Daoy (cell line): ENCODE data around the gene KMT2E. TPM values are rescaled to one million over a fixed set of nuclear protein-coding genes. Genes with fewer than 3 reads are reported as not detected.

Experiments
- DNase-seq: peaks from one replicate; pipeline ENCODE4 v3.0.0-alpha.2; 2015; ENCODE audit warnings: low read depth
- total RNA-seq: library from RNA; depleted of rRNA; stranded (reverse); fragments of >200 nt; shearing (Covaris generic); gene quantifications from 2 replicates; pipeline ENCODE4 v1.2.3, GENCODE V29; 2014

The KMT2E gene
- total RNA-seq, 1 experiment from 2014 or later: 36.7 TPM

DNA sequence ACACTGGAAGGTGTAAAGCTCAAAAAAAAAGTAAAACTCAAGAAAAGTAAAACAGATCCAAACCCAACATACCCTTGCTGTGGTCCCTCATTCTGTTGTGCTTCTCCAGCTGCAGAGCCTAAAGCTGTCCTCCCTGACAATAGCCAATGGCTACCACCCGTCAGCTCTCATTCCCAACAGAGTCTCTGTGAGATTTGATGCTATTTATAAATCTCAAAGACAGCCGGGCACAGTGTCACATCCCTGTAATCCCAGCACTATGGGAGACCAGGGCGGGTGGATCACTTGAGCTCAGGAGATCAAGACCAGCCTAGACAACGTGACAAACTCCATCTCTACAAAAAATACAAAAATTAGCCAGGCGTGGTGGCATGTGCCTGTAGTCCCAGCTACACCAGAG, 116.0 kb downstream of the KMT2E start:
- DNase-seq: no peak

- DNase-seq: no peak
Observed at GRCh38 chr7:105130580-105130979, 116.6 kb downstream of the KMT2E start.

DNA sequence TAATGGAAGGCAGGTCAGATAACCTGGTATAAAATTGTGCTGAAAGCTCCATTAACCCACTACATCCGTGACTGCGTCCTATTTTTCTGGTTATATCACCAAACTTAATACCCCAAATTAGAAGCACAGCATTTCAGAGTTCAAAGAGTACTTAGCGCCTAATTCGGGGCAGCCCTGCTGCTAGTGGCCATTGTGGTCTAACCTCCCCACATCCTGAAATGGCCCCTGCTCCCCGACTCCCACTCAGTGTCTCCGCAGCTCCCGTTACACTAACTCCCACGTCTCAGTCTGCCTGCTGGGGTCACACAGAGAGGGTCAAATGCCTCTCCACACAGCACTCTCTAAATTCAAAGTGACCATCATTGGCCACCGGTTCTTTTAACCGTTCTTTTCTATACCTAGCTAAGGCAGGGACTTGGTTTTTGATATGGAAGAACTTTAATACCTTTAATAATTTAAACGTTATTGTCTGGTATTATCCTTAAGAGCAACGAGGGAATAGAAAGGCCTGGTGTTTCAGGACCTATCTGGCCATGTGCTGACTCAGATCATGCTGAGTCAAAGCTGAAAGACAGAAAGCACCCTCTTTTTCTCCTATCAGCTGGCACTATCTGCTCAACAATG, 117.1 kb downstream of the KMT2E start:
- no peak for DNase-seq

DNA sequence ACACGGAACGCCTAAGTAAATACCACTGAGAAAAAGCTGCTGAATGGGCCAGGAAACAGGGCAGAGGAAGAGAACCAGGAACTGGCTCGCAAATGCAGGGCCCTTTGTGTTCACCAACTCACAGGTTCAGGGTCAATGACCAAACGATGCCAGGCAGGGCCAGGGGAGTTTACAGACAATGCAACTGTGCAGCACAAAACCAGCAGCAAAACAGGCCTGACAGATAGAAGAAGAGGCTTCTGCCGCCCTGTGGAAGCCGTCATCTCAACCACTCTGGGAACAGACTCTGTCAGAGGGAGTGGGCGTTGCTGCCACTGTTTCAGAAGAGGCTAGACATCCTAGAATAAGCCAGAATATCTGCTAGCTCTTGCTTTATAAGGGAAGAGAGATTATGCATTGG, 117.9 kb downstream of the KMT2E start:
- DNase-seq: no peak

- no peak for DNase-seq
Observed at GRCh38 chr7:105132335-105132734, 118.3 kb downstream of the KMT2E start.

DNA sequence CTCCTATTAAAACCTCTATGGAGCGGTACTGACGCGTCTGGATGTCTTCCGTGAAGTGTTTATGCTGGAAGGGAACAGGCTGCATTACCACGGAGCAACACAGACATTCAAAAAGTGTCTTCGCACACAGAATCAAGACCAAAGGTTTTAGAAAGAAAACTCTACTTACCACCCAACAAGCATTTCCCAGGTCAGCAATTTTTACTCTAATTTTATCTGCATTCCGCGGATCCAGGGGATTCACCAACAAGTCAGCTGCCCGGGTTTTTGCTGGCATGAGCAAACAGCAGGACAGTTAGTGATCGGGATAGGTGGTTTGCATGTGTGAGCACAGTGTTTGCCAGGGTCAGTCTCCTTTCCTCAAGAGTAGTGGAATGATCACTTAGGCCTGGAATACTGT, 118.8 kb downstream of the KMT2E start:
- DNase-seq: no peak

DNA sequence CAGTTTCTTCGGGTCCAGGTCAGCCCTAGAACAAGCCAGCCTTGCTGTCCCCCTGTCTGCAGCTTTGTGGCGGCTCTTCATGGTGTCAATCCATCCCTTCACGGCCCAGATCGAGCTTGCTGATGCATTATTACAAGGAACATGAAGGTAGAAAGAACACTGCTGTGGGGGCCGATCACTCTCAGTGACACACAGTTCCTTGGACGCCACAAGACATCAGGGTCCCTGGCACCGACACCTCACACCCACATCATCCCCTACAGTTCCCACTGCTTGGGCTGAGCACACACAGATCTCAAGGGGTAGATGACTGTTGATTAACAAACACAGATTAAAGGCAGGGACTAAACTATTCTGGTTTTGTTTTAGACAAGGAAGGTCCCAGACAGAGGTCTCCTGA, 119.4 kb downstream of the KMT2E start:
- no peak for DNase-seq

DNA sequence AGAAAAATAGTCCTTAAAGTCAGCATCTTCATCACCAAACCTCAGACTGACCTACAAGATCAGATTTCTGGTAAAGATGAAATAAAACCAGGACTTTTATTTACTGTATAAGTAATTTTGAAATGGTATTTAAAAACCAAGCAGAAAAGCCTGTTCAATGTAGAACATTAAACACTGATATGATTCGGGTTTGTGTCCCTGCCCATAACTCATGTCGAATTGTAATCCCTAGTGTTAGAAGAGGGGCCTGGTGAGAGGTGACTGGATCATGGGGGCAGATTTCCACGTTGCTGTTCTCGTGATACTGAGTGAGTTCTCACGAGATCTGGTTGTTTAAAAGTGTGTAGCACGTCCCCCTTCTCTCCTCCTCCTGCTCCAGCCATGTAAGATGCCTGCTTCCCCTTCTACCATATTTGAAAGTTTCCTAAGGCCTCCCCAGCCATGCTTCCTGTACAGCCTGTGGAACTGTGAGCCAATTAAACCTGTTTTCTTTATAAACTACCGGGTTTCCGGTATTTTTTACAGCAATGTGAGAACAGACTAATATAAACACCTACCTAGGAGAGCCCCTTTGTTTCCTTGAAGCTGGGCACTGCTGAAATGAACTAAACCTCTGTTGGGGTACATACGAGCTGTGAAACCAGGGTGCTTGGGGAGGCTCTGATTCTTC, 120.1 kb downstream of the KMT2E start:
- no peak for DNase-seq

DNA sequence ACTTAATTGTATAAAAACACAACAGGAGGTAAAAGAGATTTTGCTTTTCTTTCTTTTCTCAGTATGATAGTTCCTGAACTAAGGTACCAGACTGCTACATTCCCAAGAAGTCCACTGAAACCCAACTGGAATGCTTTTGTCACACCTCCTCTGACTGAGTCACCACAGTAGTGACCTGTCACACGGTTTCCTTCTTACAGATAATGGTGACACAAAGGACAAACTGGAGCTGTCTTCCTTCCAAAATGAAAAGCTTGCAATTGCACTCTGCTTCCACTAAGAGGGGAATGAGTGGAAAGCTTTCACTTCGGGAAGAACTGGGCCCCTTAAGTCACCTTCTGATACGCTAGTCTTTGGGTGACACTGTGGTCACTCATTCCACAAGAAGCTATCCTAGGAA, 122.2 kb downstream of the KMT2E start:
- peak; percentile 34 for DNase-seq

DNA sequence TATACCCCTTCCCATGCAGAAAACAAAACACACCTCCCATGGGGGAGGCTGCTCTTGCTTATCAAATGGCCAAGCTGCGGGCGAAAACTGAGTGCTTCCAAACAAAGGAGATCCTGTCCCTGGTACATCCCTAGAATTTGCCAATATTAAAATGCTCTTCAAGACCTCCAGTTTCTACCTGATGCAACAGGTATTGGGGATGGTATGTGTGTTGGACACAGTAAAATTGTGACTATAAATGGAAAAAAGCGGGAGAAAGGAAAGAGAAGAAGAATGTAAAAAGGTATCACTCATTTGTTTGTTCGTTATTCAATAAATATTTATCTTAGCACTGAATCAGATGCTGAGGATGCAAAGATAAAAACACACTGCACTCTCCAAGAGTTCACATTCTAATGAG, 123.9 kb downstream of the KMT2E start:
- DNase-seq: no peak

GRCh38 chr7:105139381-105139780, 125.4 kb downstream of the KMT2E start:
- no peak for DNase-seq

DNA sequence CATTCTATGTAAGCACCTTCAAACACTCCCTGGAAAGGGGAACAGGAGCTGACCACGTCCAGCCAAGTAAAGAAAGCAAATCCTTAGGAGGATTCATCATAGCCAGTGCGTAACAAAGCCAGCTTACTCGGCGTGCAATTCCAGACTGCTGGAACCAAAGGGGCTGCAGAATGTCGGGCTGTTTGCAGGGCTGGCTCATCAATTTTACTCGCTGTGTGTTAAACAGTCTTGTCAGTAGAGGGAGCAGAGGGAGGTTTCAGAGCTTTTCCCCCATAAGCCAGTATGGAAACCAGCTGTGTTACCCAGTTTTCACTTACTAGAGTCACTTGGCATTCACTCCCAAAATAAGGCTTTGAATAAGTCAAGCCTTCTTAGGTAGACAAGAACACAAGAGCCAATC, 127.1 kb downstream of the KMT2E start:
- peak; percentile 39 for DNase-seq

DNA sequence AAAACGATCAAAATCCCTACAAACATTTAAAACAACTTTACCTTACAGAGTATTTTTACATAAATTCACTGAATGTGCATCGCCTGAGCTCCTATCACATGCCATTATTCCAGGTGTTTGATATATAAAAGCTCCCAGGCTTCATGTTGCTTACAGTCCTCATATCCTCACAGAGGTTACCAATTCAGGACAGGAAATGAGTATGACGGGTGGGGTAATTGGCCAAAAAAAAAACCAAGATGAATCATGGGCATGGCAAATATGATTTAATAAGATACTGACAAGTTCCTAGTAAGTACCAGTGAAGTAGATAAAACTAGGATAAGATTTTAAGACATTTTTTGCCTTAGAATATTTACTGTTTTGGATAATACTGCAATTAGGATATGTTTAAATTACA, 135.8 kb downstream of the KMT2E start:
- peak; percentile 86 for DNase-seq

DNA sequence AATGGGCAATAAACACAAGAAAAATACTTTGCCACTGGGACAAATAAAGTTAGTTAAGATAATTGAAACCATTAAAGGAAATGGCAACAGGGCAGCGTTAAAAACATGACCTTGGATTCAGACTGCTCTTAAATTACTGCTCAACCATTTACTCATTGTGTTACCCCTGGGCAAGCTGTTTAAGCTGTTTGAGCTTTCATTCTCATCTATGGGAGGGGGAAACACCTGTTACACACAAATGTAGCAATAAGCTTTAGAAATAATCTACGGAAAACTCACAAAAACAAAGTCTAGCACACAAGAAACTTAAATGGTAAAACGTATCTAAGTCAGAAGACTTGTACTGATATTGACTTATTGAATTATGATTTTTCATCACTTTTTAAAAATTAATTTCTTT, 137.1 kb downstream of the KMT2E start:
- DNase-seq: no peak

GRCh38 chr7:105153531-105153930, 139.5 kb downstream of the KMT2E start:
- no peak for DNase-seq

DNA sequence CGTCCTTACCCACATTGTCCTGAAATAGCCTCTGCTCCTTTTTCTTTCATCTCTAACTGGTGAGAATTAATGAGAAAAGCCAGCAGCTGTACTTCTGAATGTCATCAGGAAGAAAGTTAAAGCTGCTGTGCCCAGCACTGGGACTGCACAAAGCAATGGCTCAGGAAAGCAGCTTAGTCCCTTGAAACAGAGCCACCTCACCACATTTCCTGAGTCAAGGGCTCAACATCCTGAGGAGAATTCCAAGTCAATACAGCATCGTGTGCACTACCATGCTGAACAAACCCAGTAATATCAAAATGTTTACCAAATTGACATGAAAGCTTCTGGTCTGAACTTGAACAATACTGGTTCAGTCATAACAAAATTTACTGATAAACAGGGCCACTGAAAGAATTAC, 140.1 kb downstream of the KMT2E start:
- no peak for DNase-seq

- no peak for DNase-seq
Observed at GRCh38 chr7:105156731-105157130, 142.7 kb downstream of the KMT2E start.

DNA sequence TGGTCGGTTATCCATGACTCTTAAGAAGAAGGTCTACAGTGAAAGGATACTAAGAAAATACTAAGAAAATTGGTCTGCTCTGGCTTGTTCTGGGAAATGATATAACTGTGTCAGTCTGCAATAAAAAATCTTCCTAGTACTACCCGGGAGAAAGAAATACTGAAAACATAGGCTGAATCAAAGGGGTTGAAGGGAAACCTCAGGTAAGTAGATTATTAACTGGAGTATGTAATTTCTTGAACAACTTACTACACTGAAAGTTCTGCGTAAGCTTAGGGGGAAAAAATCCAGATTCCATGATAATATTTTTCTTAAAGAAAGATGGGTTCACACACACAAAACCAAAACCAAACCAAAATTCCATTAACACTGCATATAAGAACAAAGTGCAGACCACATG, 143.3 kb downstream of the KMT2E start:
- no peak for DNase-seq

DNA sequence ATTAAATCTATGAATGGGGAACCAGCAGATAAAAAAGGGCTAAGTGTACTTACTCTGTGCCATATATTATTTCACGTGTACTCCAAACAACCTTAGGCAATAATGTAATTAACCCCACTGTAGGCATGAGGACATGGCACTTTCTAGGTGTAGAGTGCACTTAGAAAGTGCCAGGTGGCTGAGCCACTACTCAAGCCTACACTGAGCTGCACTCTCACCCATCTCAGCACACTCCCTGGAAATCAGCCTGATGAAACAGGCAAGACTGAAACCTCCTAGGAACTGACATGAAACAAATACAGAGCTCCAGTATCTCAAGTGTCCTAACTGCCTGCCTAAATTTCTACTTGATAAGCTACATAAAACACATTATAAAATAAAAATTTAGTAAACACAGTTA, 147.4 kb downstream of the KMT2E start:
- DNase-seq: no peak
